CMK (cell line): ENCODE results near the gene STK4.

ENCODE experiments used
- DNase-seq: peaks from one replicate; pipeline ENCODE4 v3.0.0-alpha.2; 2010; ENCODE audit warnings: low read depth

STK4 gene

GRCh38 chr20:44954211-44954610, 12.1 kb upstream of the STK4 start:
- DNase-seq = no peak

- no peak for DNase-seq
These were observed 11.0 kb upstream of the STK4 start for GRCh38 chr20:44955270-44955669.

GRCh38 chr20:44956410-44956809, 9.9 kb upstream of the STK4 start:
- DNase-seq = no peak

GRCh38 chr20:44958276-44958675, 8.0 kb upstream of the STK4 start:
- no peak for DNase-seq

GRCh38 chr20:44959082-44959637, 7.2 kb upstream of the STK4 start:
- DNase-seq = no peak

GRCh38 chr20:44959638-44960102, 6.6 kb upstream of the STK4 start:
- no peak for DNase-seq

GRCh38 chr20:44960103-44960852, 6.0 kb upstream of the STK4 start, which contains the start of gene TOMM34:
TOMM34 (minus strand) TSS chr20:44960397; CDS start chr20:44960333, 64 bp downstream.
- peak; percentile 91 for DNase-seq

- DNase-seq = no peak
These were observed 5.1 kb upstream of the STK4 start for GRCh38 chr20:44961011-44961869.

GRCh38 chr20:44961870-44962267, 4.4 kb upstream of the STK4 start:
- no peak for DNase-seq

GRCh38 chr20:44962483-44962882, 3.8 kb upstream of the STK4 start:
- no peak for DNase-seq

- no peak for DNase-seq
These were observed 2.7 kb upstream of the STK4 start for GRCh38 chr20:44963325-44964215.

- DNase-seq = no peak
These were observed 672 bp upstream of the STK4 start for GRCh38 chr20:44965651-44966029.

GRCh38 chr20:44967207-44967807, 995 bp downstream of the STK4 start:
- DNase-seq = no peak

- DNase-seq = no peak
These were observed 3.1 kb downstream of the STK4 start for GRCh38 chr20:44969300-44969894.

- DNase-seq = no peak
These were observed 4.0 kb downstream of the STK4 start for GRCh38 chr20:44970243-44970757.

GRCh38 chr20:44973053-44973452, 6.7 kb downstream of the STK4 start:
- DNase-seq = no peak

GRCh38 chr20:44976698-44977097, 10.4 kb downstream of the STK4 start:
- DNase-seq = no peak

GRCh38 chr20:44979090-44979621, 12.8 kb downstream of the STK4 start:
- peak; percentile 65 for DNase-seq

GRCh38 chr20:44981736-44982406, 15.6 kb downstream of the STK4 start:
- DNase-seq = no peak
